Measurements from ENCODE around the gene RGS4. TPM values are rescaled to one million over a fixed set of nuclear protein-coding genes. Genes with fewer than 3 reads are reported as not detected.
"Not testable (repeated sequence)": the region's sequence is repeated elsewhere in the genome, so short reads cannot be mapped to it uniquely, and the experiment has no call there.

RGS4 gene
- total and polyA plus RNA-seq, 2 donors (not counting 1 experiment from before 2014, with no cell fraction given) = not detected

- Histone ChIP-seq H3K9me3 (ENCODE audit: control extremely low read depth in 1 of 3, control insufficient read depth in 2 of 3, insufficient read depth in 1 of 3, low read length in 2 of 3) (no peaks in the 10 kb centered on the region), H4K20me1 (ENCODE audit: control insufficient read depth, insufficient read depth, low read length, poor library complexity, severe bottlenecking) (no peaks in the 10 kb centered on the region), H3K9ac (ENCODE audit: low read length) (no peak overlapping the region), H3K27ac (ENCODE audit: low read length in 2 of 2) (no peak overlapping the region), H3K27me3 (replicated peaks in 1 of 4; ENCODE audit: control extremely low read depth in 1 of 4, control insufficient read depth in 3 of 4, insufficient read depth in 4 of 4, low read length in 3 of 4) (no peaks in the 10 kb centered on the region), H3K36me3 (replicated peaks in 1 of 2; ENCODE audit: control extremely low read depth in 1 of 2, control insufficient read depth in 1 of 2, extremely low read depth in 1 of 2, insufficient read depth in 2 of 2, low read length in 1 of 2) (no peaks in the 10 kb centered on the region), H3K4me2 (replicated peaks; ENCODE audit: low read depth, low read length, poor library complexity, severe bottlenecking) (no peak overlapping the region), H3K4me1 (ENCODE audit: control insufficient read depth in 2 of 2, insufficient read depth in 2 of 2, low read length in 2 of 2) (no peaks in the 10 kb centered on the region), H2AFZ (ENCODE audit: insufficient read depth, low read depth, low read length, poor library complexity, severe bottlenecking) (no peak overlapping the region), H3K4me3 (ENCODE audit: control extremely low read depth in 1 of 5, extremely low read depth in 1 of 5, insufficient read depth in 1 of 5, low read depth in 2 of 5, low read length in 4 of 5) (no peak overlapping the region), H3K79me2 (ENCODE audit: control insufficient read depth, insufficient read depth, low read length) (no peaks in the 10 kb centered on the region)
- no peaks in the 10 kb centered on the region for H3K9me3 Mint-ChIP-seq (ENCODE audit: insufficient read depth)
- H3K27ac Mint-ChIP-seq = no peak overlapping the region
- no peaks in the 10 kb centered on the region for H3K27me3 Mint-ChIP-seq
- POLR2A ChIA-PET = no interaction called here
- TF ChIP-seq CTCF (IDR thresholded peaks at IDR 0.05) = no peak
- TF ChIP-seq EZH2 (IDR thresholded peaks at IDR 0.05; ENCODE audit: borderline replicate concordance, insufficient read depth, low read depth, low read length, poor library complexity, severe bottlenecking) = no peak
- intact Hi-C loops (cut with micrococcal nuclease) = no loop called here
- WGBS (ENCODE audit: insufficient coverage) = 73% methylated on average over 2 of the region's 4 CpGs
- no peak overlapping the region for H3K4me3 Mint-ChIP-seq
- CTCF ChIA-PET = no interaction called here
- no peaks in the 10 kb centered on the region for H3K4me1 Mint-ChIP-seq
- ATAC-seq (ENCODE audit: low read depth) (no peak), DNase-seq (no peak)
Observed at GRCh38 chr1:163085041-163085903, 16.1 kb downstream of the RGS4 start.

GRCh38 chr1:163085904-163086268 lies 16.7 kb downstream of the RGS4 start:
- H3K79me2 ChIP-seq (ENCODE audit: control insufficient read depth, insufficient read depth, low read length) = no peaks in the 10 kb centered on the region
- H3K27ac ChIP-seq (ENCODE audit: low read length in 2 of 2) = no peak overlapping the region
- no peak overlapping the region for H3K4me3 Mint-ChIP-seq
- ChIA-PET CTCF (no interaction called here), POLR2A (no interaction called here)
- H3K27me3 ChIP-seq (replicated peaks in 1 of 4; ENCODE audit: control extremely low read depth in 1 of 4, control insufficient read depth in 3 of 4, insufficient read depth in 4 of 4, low read length in 3 of 4) = no peaks in the 10 kb centered on the region
- no peaks in the 10 kb centered on the region for H3K4me1 Mint-ChIP-seq
- no peaks in the 10 kb centered on the region for H4K20me1 ChIP-seq (ENCODE audit: control insufficient read depth, insufficient read depth, low read length, poor library complexity, severe bottlenecking)
- TF ChIP-seq EZH2 (IDR thresholded peaks at IDR 0.05; ENCODE audit: borderline replicate concordance, insufficient read depth, low read depth, low read length, poor library complexity, severe bottlenecking) = no peak
- TF ChIP-seq CTCF (IDR thresholded peaks at IDR 0.05) = no peak
- no peak overlapping the region for H3K4me3 ChIP-seq (ENCODE audit: control extremely low read depth in 1 of 5, extremely low read depth in 1 of 5, insufficient read depth in 1 of 5, low read depth in 2 of 5, low read length in 4 of 5)
- no peak overlapping the region for H3K4me2 ChIP-seq (replicated peaks; ENCODE audit: low read depth, low read length, poor library complexity, severe bottlenecking)
- no peaks in the 10 kb centered on the region for H3K4me1 ChIP-seq (ENCODE audit: control insufficient read depth in 2 of 2, insufficient read depth in 2 of 2, low read length in 2 of 2)
- H3K36me3 ChIP-seq (replicated peaks in 1 of 2; ENCODE audit: control extremely low read depth in 1 of 2, control insufficient read depth in 1 of 2, extremely low read depth in 1 of 2, insufficient read depth in 2 of 2, low read length in 1 of 2) = no peaks in the 10 kb centered on the region
- no peak overlapping the region for H2AFZ ChIP-seq (ENCODE audit: insufficient read depth, low read depth, low read length, poor library complexity, severe bottlenecking)
- no peaks in the 10 kb centered on the region for H3K9me3 ChIP-seq (ENCODE audit: control extremely low read depth in 1 of 3, control insufficient read depth in 2 of 3, insufficient read depth in 1 of 3, low read length in 2 of 3)
- H3K9ac ChIP-seq (ENCODE audit: low read length) = no peak overlapping the region
- intact Hi-C loops (cut with micrococcal nuclease) = no loop called here
- H3K9me3 Mint-ChIP-seq (ENCODE audit: insufficient read depth) = no peaks in the 10 kb centered on the region
- H3K27me3 Mint-ChIP-seq = no peaks in the 10 kb centered on the region
- H3K27ac Mint-ChIP-seq = no peak overlapping the region
- no CpG with 5 or more reads among the region's 2 CpGs for WGBS (ENCODE audit: insufficient coverage)
- no peak for ATAC-seq (ENCODE audit: low read depth)
- DNase-seq = no peak

- POLR2A ChIA-PET; H2AFZ ChIP-seq (ENCODE audit: insufficient read depth, low read depth, low read length, poor library complexity, severe bottlenecking); H3K9me3 ChIP-seq (ENCODE audit: control extremely low read depth in 1 of 3, control insufficient read depth in 2 of 3, insufficient read depth in 1 of 3, low read length in 2 of 3); H3K4me3 ChIP-seq (ENCODE audit: control extremely low read depth in 1 of 5, extremely low read depth in 1 of 5, insufficient read depth in 1 of 5, low read depth in 2 of 5, low read length in 4 of 5); H3K27ac ChIP-seq (ENCODE audit: low read length in 2 of 2); H3K4me1 Mint-ChIP-seq; intact Hi-C loops (cut with micrococcal nuclease); H3K4me3 Mint-ChIP-seq; ATAC-seq (ENCODE audit: low read depth); H3K9me3 Mint-ChIP-seq (ENCODE audit: insufficient read depth); DNase-seq; H4K20me1 ChIP-seq (ENCODE audit: control insufficient read depth, insufficient read depth, low read length, poor library complexity, severe bottlenecking); H3K27ac Mint-ChIP-seq; CTCF ChIA-PET; H3K9ac ChIP-seq (ENCODE audit: low read length); H3K4me1 ChIP-seq (ENCODE audit: control insufficient read depth in 2 of 2, insufficient read depth in 2 of 2, low read length in 2 of 2); H3K79me2 ChIP-seq (ENCODE audit: control insufficient read depth, insufficient read depth, low read length); H3K27me3 Mint-ChIP-seq; H3K4me2 ChIP-seq (replicated peaks; ENCODE audit: low read depth, low read length, poor library complexity, severe bottlenecking); H3K36me3 ChIP-seq (replicated peaks in 1 of 2; ENCODE audit: control extremely low read depth in 1 of 2, control insufficient read depth in 1 of 2, extremely low read depth in 1 of 2, insufficient read depth in 2 of 2, low read length in 1 of 2); H3K27me3 ChIP-seq (replicated peaks in 1 of 4; ENCODE audit: control extremely low read depth in 1 of 4, control insufficient read depth in 3 of 4, insufficient read depth in 4 of 4, low read length in 3 of 4): not testable (repeated sequence)
- no CpG with 5 or more reads among the region's 4 CpGs for WGBS (ENCODE audit: insufficient coverage)
Observed at GRCh38 chr1:163089117-163089516, 20.0 kb downstream of the RGS4 start.
